SU-DHL-6 (cell line): ENCODE results near the gene CYP3A5.

ENCODE experiments used
- CTCF ChIP-seq: fragments of 200-600 bp; sonication (generic); IDR thresholded peaks from one replicate; pipeline ENCODE4 v1.5.1; 2017; ENCODE audit warnings: antibody characterized with exemption, mild to moderate bottlenecking, low read length, moderate library complexity; ENCODE audit not compliant: insufficient read depth, poor library complexity, severe bottlenecking
- EZH2phosphoT487 ChIP-seq: fragments of 200-600 bp; sonication (generic), shearing (Covaris generic); conservative IDR thresholded peaks from 2 replicates; pipeline ENCODE4 v1.6.1; 2018; ENCODE audit warnings: mild to moderate bottlenecking, antibody characterized with exemption, low read length, moderate library complexity, mixed read lengths

DNA sequence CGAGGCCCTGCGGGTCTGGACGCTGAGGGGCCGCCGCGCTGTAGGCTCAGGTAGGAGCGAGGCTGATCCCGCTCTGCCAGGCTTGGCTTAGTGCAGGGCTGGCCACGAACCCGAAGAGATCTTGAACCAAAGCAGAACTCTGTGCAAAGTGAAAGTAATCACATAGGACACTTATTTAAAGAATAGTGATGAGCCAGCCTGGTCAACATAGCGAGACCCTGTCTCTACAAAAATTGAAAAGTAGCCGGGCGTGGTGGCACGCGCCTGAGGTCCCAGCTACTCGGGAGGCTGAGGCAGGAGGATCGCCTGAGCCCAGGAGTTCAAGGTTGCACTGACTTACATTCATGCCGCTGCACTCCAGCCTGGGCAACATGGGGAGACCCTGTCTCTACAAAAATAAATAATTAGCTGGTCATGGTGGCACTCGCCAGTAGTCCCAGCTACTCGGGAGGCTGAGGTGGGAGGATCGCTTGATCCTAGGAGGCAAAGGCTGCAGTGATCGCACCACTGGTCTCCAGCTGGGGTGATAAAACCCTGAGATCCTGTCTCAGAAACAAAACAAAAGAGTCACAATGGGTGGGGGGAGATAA is 62.5 kb downstream of the CYP3A5 start:
- TF ChIP-seq CTCF (no peak), EZH2phosphoT487 (no peak)
